Measurements from ENCODE around the gene CARD10.
"Not testable (repeated sequence)": the region's sequence is repeated elsewhere in the genome, so short reads cannot be mapped to it uniquely, and the experiment has no call there.

DNA sequence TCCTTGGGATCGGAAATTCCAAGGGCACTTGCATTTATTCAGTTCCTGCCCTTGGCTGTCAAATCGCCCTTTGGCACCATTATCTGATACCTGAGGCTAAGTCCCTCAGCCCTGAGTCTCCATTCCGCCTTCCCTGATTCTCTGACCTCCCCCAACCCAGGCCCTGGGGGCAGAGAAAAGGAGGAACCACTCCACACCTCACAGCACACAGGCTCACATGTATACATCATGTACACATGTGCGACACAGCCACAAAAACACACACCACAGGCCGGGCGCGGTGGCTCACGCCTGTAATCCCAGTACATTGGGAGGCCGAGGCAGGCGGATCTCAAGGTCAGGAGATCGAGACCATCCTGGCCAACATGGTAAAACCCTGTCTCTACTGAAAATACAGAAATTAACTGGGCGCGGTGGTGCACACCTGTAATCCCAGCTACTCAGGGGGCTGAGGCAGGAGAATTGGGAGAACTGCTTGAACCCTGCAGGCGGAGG is 51.0 kb downstream of the CARD10 start:
- TF ChIP-seq, protein P1, sequence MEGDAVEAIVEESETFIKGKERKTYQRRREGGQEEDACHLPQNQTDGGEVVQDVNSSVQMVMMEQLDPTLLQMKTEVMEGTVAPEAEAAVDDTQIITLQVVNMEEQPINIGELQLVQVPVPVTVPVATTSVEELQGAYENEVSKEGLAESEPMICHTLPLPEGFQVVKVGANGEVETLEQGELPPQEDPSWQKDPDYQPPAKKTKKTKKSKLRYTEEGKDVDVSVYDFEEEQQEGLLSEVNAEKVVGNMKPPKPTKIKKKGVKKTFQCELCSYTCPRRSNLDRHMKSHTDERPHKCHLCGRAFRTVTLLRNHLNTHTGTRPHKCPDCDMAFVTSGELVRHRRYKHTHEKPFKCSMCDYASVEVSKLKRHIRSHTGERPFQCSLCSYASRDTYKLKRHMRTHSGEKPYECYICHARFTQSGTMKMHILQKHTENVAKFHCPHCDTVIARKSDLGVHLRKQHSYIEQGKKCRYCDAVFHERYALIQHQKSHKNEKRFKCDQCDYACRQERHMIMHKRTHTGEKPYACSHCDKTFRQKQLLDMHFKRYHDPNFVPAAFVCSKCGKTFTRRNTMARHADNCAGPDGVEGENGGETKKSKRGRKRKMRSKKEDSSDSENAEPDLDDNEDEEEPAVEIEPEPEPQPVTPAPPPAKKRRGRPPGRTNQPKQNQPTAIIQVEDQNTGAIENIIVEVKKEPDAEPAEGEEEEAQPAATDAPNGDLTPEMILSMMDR (IDR thresholded peaks at IDR 0.05), result not testable (repeated sequence)
- not testable (repeated sequence) for TF ChIP-seq POLR2A (IDR thresholded peaks at IDR 0.05; ENCODE audit: low read depth); POLR2AphosphoS5 (IDR thresholded peaks at IDR 0.05); EP300 (IDR thresholded peaks at IDR 0.05)

Data from esophagus muscularis mucosa (tissue), 4 donors.